ENCODE measurements around the gene ZSCAN25.
"Not testable (repeated sequence)": the region's sequence is repeated elsewhere in the genome, so short reads cannot be mapped to it uniquely, and the experiment has no call there.

- not testable (repeated sequence) for TF ChIP-seq CTCF, MAX (IDR thresholded peaks at IDR 0.05; ENCODE audit: low read depth, low read length)
Observed at GRCh38 chr7:99637414-99637813, 20.7 kb downstream of the ZSCAN25 start.

All from NB4 (cell line).